ENCODE results near the gene APH1B. TPM values are rescaled to one million over a fixed set of nuclear protein-coding genes. Genes with fewer than 3 reads are reported as not detected.

Gene APH1B
- total and polyA plus RNA-seq, 9 of the 15 experiments (the other 6 are each of a cell fraction or from before 2014, with no cell fraction given): 5.1 to 9.7 (median 7.0) TPM

GRCh38 chr15:63357731-63358130, 80.3 kb downstream of the APH1B start (continued):
- no peak for TF ChIP-seq UBTF (IDR thresholded peaks at IDR 0.05; ENCODE audit: borderline replicate concordance in 1 of 2, low read depth in 2 of 2, low read length in 2 of 2)

GRCh38 chr15:63358241-63359029, 81.0 kb downstream of the APH1B start:
- Histone ChIP-seq H3K9me1 (ENCODE audit: control insufficient read depth, insufficient read depth, low read length) (no peaks in the 10 kb centered on the region), H3K4me2 (ENCODE audit: insufficient read depth, low read length) (no peak overlapping the region), H3K27me3 (ENCODE audit: control insufficient read depth in 2 of 2, insufficient read depth in 2 of 2, low read length in 2 of 2) (no peaks in the 10 kb centered on the region), H3K79me2 (ENCODE audit: control insufficient read depth, insufficient read depth, low read length) (no peaks in the 10 kb centered on the region), H3K4me3 (no peak overlapping the region), H3K9ac (ENCODE audit: insufficient read depth in 1 of 2, low read depth in 2 of 2, low read length in 2 of 2) (no peak overlapping the region), H3K36me3 (ENCODE audit: control insufficient read depth, insufficient read depth, low read length) (no peaks in the 10 kb centered on the region), H3K9me3 (replicated peaks; ENCODE audit: control insufficient read depth, insufficient read depth, low read depth, low read length) (no peaks in the 10 kb centered on the region), H4K20me1 (replicated peaks; ENCODE audit: control insufficient read depth, insufficient read depth, low read length) (no peaks in the 10 kb centered on the region), H3K27ac (ENCODE audit: extremely low read depth, low read depth, low read length) (no peak overlapping the region), H3K4me1 (replicated peaks in 1 of 2; ENCODE audit: control insufficient read depth in 2 of 2, insufficient read depth in 2 of 2, low read length in 2 of 2) (peaks cover 25 to 32% of the 10 kb centered on the region in 2 experiments), H2AFZ (ENCODE audit: low read depth, low read length) (no peak overlapping the region)
- intact Hi-C loops (cut with micrococcal nuclease) (no loop called here), in situ Hi-C loops (cut with MboI) (no loop called here)
- DNase-seq (ENCODE audit: extremely low read depth in 1 of 4, low spot score in 3 of 4) (no peak), FAIRE-seq (no peak), ATAC-seq (no peak)
- POLR2A ChIA-PET: interaction anchor here (0.6 to 1.7 kb wide), 3 partner anchors 10 to 20 kb away, joined by 3 to 8 read pairs (median 6); no protein-coding TSS in a partner anchor
- CTCF ChIA-PET (ENCODE audit: low intra/inter-chr PET ratio): no interaction called here
- no peak for TF ChIP-seq SLC30A9 (CRISPR knock-in tag; IDR thresholded peaks at IDR 0.05)
- TF ChIP-seq ZBTB26 (CRISPR knock-in tag; IDR thresholded peaks at IDR 0.05): no peak
- TF ChIP-seq THRAP3 (IDR thresholded peaks at IDR 0.05; ENCODE audit: borderline replicate concordance): no peak
- TF ChIP-seq MBD1 (CRISPR knock-in tag; IDR thresholded peaks at IDR 0.05): no peak
- TF ChIP-seq POU5F1 (IDR thresholded peaks at IDR 0.05; ENCODE audit: borderline replicate concordance, low read depth, low read length, partially characterized antibody): no peak
- TF ChIP-seq GTF2A2 (tag; IDR thresholded peaks at IDR 0.05): no peak
- no peak for TF ChIP-seq TRIM28 (IDR thresholded peaks at IDR 0.05)
- TF ChIP-seq ARNT (IDR thresholded peaks at IDR 0.05): no peak
- TF ChIP-seq ZNF699 (CRISPR knock-in tag; IDR thresholded peaks at IDR 0.05; ENCODE audit: insufficient replicate concordance): no peak
- TF ChIP-seq BRD9 (IDR thresholded peaks at IDR 0.05; ENCODE audit: low read depth, partially characterized antibody): no peak
- no peak for TF ChIP-seq ZNF165 (CRISPR knock-in tag; IDR thresholded peaks at IDR 0.05; ENCODE audit: borderline replicate concordance)
- BruUV-seq (replicated peaks): no TSS peak
- WGBS (ENCODE audit: insufficient coverage, low coverage, missing lambda C conversion rate): 61% methylated on average over 15 of the region's 15 CpGs
